DMS 273 (cell line): Measurements from ENCODE around the gene BRD1.
"Not testable (repeated sequence)": the region's sequence is repeated elsewhere in the genome, so short reads cannot be mapped to it uniquely, and the experiment has no call there.

ENCODE experiments used
- DNase-seq: peaks from one replicate; lab custom pipeline; 2025; ENCODE audit not compliant: unreplicated experiment; lab: John Stamatoyannopoulos, UW

Gene BRD1

GRCh38 chr22:49771266-49772065, 56.2 kb downstream of the BRD1 start:
- DNase-seq: no peak

GRCh38 chr22:49770547-49771265, 57.0 kb downstream of the BRD1 start:
- DNase-seq: peak; percentile 28

- no peak for DNase-seq
Observed at GRCh38 chr22:49769691-49770546, 57.8 kb downstream of the BRD1 start.

GRCh38 chr22:49768951-49769690, 58.6 kb downstream of the BRD1 start:
- DNase-seq: peak; percentile 39

GRCh38 chr22:49768077-49768910, 59.4 kb downstream of the BRD1 start:
- DNase-seq: no peak

GRCh38 chr22:49767355-49768062, 60.2 kb downstream of the BRD1 start:
- DNase-seq: peak; percentile 74

GRCh38 chr22:49765951-49766350, 61.7 kb downstream of the BRD1 start:
- DNase-seq: no peak

GRCh38 chr22:49765091-49765771, 62.4 kb downstream of the BRD1 start:
- no peak for DNase-seq

- DNase-seq: no peak
Observed at GRCh38 chr22:49764127-49764581, 63.5 kb downstream of the BRD1 start.

- DNase-seq: no peak
Observed at GRCh38 chr22:49763696-49764095, 64.0 kb downstream of the BRD1 start.

GRCh38 chr22:49763138-49763537, 64.5 kb downstream of the BRD1 start:
- DNase-seq: no peak

- DNase-seq: not testable (repeated sequence)
Observed at GRCh38 chr22:49762571-49762970, 65.1 kb downstream of the BRD1 start.

GRCh38 chr22:49761836-49762235, 65.8 kb downstream of the BRD1 start:
- DNase-seq: no peak

GRCh38 chr22:49760630-49761571, 66.8 kb downstream of the BRD1 start:
- DNase-seq: peak; percentile 47

GRCh38 chr22:49760280-49760629, 67.4 kb downstream of the BRD1 start:
- peak; percentile 87 for DNase-seq

GRCh38 chr22:49756676-49757075, 71.0 kb downstream of the BRD1 start:
- no peak for DNase-seq

- DNase-seq: no peak
Observed at GRCh38 chr22:49756201-49756600, 71.5 kb downstream of the BRD1 start.

- DNase-seq: peak; percentile 44
Observed at GRCh38 chr22:49755631-49756001, 72.1 kb downstream of the BRD1 start.
